Trophoblast cell (in vitro differentiated cells and primary cell): Measurements from ENCODE around the gene TBC1D16.

ENCODE experiments used
- DNase-seq, 2 donors: peaks; one replicate each; pipeline ENCODE4 v3.0.0-alpha.2; 2016
- H2AFZ ChIP-seq: 2 replicates; pipeline ENCODE4 v1.6.1; 2013; ENCODE audit warnings: low read length, moderate library complexity, mild to moderate bottlenecking; ENCODE audit not compliant: insufficient read depth, poor library complexity
- H2AK5ac ChIP-seq: 2 replicates; pipeline ENCODE4 v1.6.1; 2013; ENCODE audit warnings: mild to moderate bottlenecking, low read length
- H2BK120ac ChIP-seq: 2 replicates; pipeline ENCODE4 v1.6.1; 2013; ENCODE audit warnings: low read length, mild to moderate bottlenecking, moderate library complexity; ENCODE audit not compliant: insufficient read depth, poor library complexity
- H2BK12ac ChIP-seq: 2 replicates; pipeline ENCODE4 v1.6.1; 2013; ENCODE audit warnings: mild to moderate bottlenecking, low read length, moderate library complexity
- H2BK5ac ChIP-seq: 2 replicates; pipeline ENCODE4 v1.6.1; 2013; ENCODE audit warnings: low read length, low read depth, moderate library complexity, mild to moderate bottlenecking; ENCODE audit not compliant: poor library complexity
- H3K14ac ChIP-seq: 2 replicates; pipeline ENCODE4 v1.6.1; 2013; ENCODE audit warnings: mild to moderate bottlenecking, low read length
- H3K18ac ChIP-seq: 2 replicates; pipeline ENCODE4 v1.6.1; 2013; ENCODE audit warnings: mild to moderate bottlenecking, low read length
- H3K23ac ChIP-seq: 2 replicates; pipeline ENCODE4 v1.6.1; 2013; ENCODE audit warnings: low read length
- H3K27ac ChIP-seq: 2 replicates; pipeline ENCODE4 v1.5.1; 2013; ENCODE audit warnings: low read depth, mild to moderate bottlenecking, inconsistent platforms, low read length, moderate library complexity
- H3K27me3 ChIP-seq: 2 replicates; pipeline ENCODE4 v1.6.1; 2013; ENCODE audit warnings: inconsistent platforms, mild to moderate bottlenecking, low read length, moderate library complexity; ENCODE audit not compliant: insufficient read depth
- H3K36me3 ChIP-seq, 2 experiments: 1 replicate in 1 of 2; 2 replicates in 1 of 2; pipeline ENCODE4 v1.6.1; 2013; ENCODE audit warnings: low read length in 2 of 2, mild to moderate bottlenecking in 2 of 2, moderate library complexity in 1 of 2; ENCODE audit not compliant: insufficient read depth in 2 of 2, control insufficient read depth in 1 of 2
- H3K4ac ChIP-seq: 2 replicates; pipeline ENCODE4 v1.6.1; 2013; ENCODE audit warnings: low read depth, mild to moderate bottlenecking, low read length, moderate library complexity
- H3K4me1 ChIP-seq, 2 experiments: 1 replicate in 1 of 2; 2 replicates in 1 of 2; pipeline ENCODE4 v1.6.1; 2013; ENCODE audit warnings: low read length in 2 of 2, mild to moderate bottlenecking in 2 of 2, moderate library complexity in 1 of 2; ENCODE audit not compliant: insufficient read depth in 2 of 2, control insufficient read depth in 1 of 2
- H3K4me2 ChIP-seq: 2 replicates; pipeline ENCODE4 v1.6.1; 2013; ENCODE audit warnings: inconsistent platforms, mild to moderate bottlenecking, low read length, moderate library complexity
- H3K4me3 ChIP-seq: 2 replicates; pipeline ENCODE4 v1.5.1; 2013; ENCODE audit warnings: mild to moderate bottlenecking, low read depth, low read length, inconsistent platforms
- H3K79me1 ChIP-seq: one replicate; pipeline ENCODE4 v1.6.1; 2013; ENCODE audit warnings: low read length
- H3K79me2 ChIP-seq: 2 replicates; pipeline ENCODE4 v1.6.1; 2013; ENCODE audit warnings: low read length, mild to moderate bottlenecking; ENCODE audit not compliant: control insufficient read depth, insufficient read depth, poor library complexity
- H3K9ac ChIP-seq: 2 replicates; pipeline ENCODE4 v1.6.1; 2013; ENCODE audit warnings: mild to moderate bottlenecking, low read length
- H3K9me3 ChIP-seq: 2 replicates; pipeline ENCODE4 v1.6.1; 2013; ENCODE audit warnings: low read depth, mild to moderate bottlenecking, control low read depth, inconsistent platforms, low read length; ENCODE audit not compliant: insufficient read depth
- H4K12ac ChIP-seq: 2 replicates; pipeline ENCODE4 v1.6.1; 2013; ENCODE audit warnings: low read depth, mild to moderate bottlenecking, low read length, moderate library complexity
- H4K8ac ChIP-seq: 2 replicates; pipeline ENCODE4 v1.6.1; 2013; ENCODE audit warnings: low read depth, mild to moderate bottlenecking, low read length, moderate library complexity
- H4K91ac ChIP-seq: one replicate; pipeline ENCODE4 v1.6.1; 2013; ENCODE audit warnings: low read depth, mild to moderate bottlenecking, low read length, moderate library complexity
- WGBS: extraction: QIAGEN DNeasy Blood & Tissue Kit; methylation state at CpG from one replicate; pipeline ENCODE4 v1.1.7; 2013; ENCODE audit warnings: missing lambda C conversion rate; ENCODE audit not compliant: insufficient read length, insufficient coverage; ENCODE audit errors: extremely low coverage; 5-methylcytosine and 5-hydroxymethylcytosine counted together

The TBC1D16 gene

DNA sequence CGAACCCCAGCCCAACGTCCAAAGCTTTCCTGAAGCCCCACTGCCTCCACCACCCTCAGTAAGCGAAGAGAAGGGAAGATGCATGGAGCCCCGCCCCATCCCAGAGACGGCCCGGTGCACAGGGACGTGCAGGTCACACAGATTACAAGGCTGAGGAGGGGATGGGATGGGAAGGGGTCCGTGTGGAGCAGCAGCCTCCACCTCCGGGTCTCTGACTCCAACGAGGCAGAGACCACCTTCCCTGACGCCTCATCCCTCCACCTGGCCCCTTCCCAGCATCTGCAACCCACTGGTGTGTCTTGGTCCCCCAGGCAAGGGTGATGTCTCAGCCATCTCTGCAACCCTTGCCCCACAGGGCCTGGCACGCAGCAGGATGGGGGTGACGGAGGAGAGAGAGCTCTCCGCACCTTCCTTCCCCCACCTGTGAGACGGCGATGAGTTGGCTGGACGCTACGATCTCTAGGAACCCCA is 58.5 kb downstream of the TBC1D16 start:
- H3K4me3 ChIP-seq = no peak overlapping the region
- H3K9me3 ChIP-seq = peaks cover 2% of the 10 kb centered on the region
- no peaks in the 10 kb centered on the region for H3K79me2 ChIP-seq
- H3K4me2 ChIP-seq = no peak overlapping the region
- no peak overlapping the region for H2BK5ac ChIP-seq
- no peak overlapping the region for H3K27ac ChIP-seq
- no peaks in the 10 kb centered on the region for H3K27me3 ChIP-seq
- no peak overlapping the region for H2AK5ac ChIP-seq
- H3K79me1 ChIP-seq = no peaks in the 10 kb centered on the region
- no peak overlapping the region for H3K23ac ChIP-seq
- H3K9ac ChIP-seq = no peak overlapping the region
- no peak overlapping the region for H2BK12ac ChIP-seq
- H4K12ac ChIP-seq = no peak overlapping the region
- H3K14ac ChIP-seq = no peak overlapping the region
- no peak overlapping the region for H2AFZ ChIP-seq
- WGBS = no CpG with 5 or more reads among the region's 18 CpGs
- H2BK120ac ChIP-seq = no peak overlapping the region
- H3K4ac ChIP-seq = no peak overlapping the region
- DNase-seq = no peak
- H3K4me1 ChIP-seq = peaks cover 0 to 3% of the 10 kb centered on the region in 2 experiments
- H4K91ac ChIP-seq = no peak overlapping the region
- H3K36me3 ChIP-seq = peaks cover 9 to 12% of the 10 kb centered on the region in 2 experiments
- H4K8ac ChIP-seq = no peak overlapping the region
- no peak overlapping the region for H3K18ac ChIP-seq

DNA sequence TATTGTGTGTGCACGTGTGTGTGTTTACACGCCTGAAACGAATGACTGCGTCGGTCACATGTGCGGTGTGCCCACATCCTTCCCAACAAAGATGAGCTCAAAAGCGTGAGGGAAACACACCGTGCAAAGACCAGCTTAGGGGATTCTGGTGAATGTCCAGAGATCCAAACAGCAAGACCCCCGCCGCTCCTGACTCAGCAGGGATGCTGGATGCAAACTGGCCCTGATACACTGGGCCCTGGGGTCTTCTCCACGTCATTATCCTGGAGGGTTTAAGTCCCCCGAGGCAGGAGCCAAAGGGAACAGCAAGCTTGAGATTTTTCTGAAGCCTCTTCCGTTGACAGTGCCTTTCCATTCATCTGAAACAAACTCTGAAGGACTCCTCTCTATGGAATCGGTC is 59.2 kb downstream of the TBC1D16 start:
- Histone ChIP-seq H3K27ac (no peak overlapping the region), H3K27me3 (no peaks in the 10 kb centered on the region), H3K18ac (no peak overlapping the region), H3K4me1 (peaks cover 0 to 3% of the 10 kb centered on the region in 2 experiments), H3K9me3 (peaks cover 2% of the 10 kb centered on the region), H4K91ac (no peak overlapping the region), H4K8ac (no peak overlapping the region), H2AK5ac (no peak overlapping the region), H3K4ac (no peak overlapping the region), H3K79me1 (no peaks in the 10 kb centered on the region), H3K79me2 (no peaks in the 10 kb centered on the region), H3K14ac (no peak overlapping the region), H2BK5ac (no peak overlapping the region), H2BK12ac (no peak overlapping the region), H4K12ac (no peak overlapping the region), H3K36me3 (peaks cover 13 to 16% of the 10 kb centered on the region in 2 experiments), H3K4me2 (no peak overlapping the region), H3K4me3 (no peak overlapping the region), H3K9ac (no peak overlapping the region), H2AFZ (no peak overlapping the region), H3K23ac (no peak overlapping the region), H2BK120ac (no peak overlapping the region)
- DNase-seq = no peak
- no CpG with 5 or more reads among the region's 14 CpGs for WGBS

DNA sequence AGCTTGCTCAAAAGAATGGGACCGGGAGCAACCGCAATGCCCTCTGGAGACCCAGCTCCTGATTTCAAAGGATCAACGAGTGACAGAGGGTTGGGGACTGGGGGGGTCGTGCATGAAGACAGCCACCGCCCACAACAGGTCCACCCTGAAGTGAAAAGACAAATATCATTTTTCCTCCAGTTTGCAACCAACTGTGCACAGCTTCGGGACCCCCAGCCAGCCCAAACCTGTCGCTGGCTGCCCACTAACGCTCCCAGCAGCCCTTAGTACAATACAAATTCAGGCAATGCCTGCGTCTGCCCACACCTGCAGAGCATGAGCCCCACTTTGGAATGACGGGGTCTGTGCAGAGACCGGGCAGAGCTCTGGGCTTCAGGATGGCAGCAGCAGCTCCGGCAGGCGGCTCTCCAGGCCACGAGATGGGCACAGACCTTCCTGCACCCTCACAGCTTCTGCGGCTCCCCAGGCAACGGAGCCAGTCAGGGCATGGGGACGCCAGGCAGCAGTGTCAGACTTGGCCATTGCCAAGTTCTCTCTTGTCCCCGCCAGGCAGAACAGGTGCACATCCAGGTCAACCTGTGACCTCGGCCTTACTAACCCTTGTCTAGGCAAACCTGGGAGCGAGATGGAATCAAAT is 60.1 kb downstream of the TBC1D16 start:
- no peak overlapping the region for H2AK5ac ChIP-seq
- no peaks in the 10 kb centered on the region for H3K79me1 ChIP-seq
- no peak overlapping the region for H2BK5ac ChIP-seq
- no peak overlapping the region for H3K9ac ChIP-seq
- H3K23ac ChIP-seq = no peak overlapping the region
- no peaks in the 10 kb centered on the region for H3K79me2 ChIP-seq
- H3K4ac ChIP-seq = no peak overlapping the region
- H3K18ac ChIP-seq = no peak overlapping the region
- no peak for DNase-seq
- H4K8ac ChIP-seq = no peak overlapping the region
- H3K14ac ChIP-seq = no peak overlapping the region
- no peak overlapping the region for H3K4me3 ChIP-seq
- H2BK12ac ChIP-seq = no peak overlapping the region
- peaks cover 15 to 16% of the 10 kb centered on the region in 2 experiments for H3K36me3 ChIP-seq
- H3K4me2 ChIP-seq = no peak overlapping the region
- no peaks in the 10 kb centered on the region for H3K9me3 ChIP-seq
- H2BK120ac ChIP-seq = no peak overlapping the region
- no peak overlapping the region for H3K27ac ChIP-seq
- H3K4me1 ChIP-seq = peaks cover 0 to 3% of the 10 kb centered on the region in 2 experiments
- no peak overlapping the region for H4K91ac ChIP-seq
- no peak overlapping the region for H2AFZ ChIP-seq
- no peak overlapping the region for H4K12ac ChIP-seq
- WGBS = no CpG with 5 or more reads among the region's 20 CpGs
- no peaks in the 10 kb centered on the region for H3K27me3 ChIP-seq

DNA sequence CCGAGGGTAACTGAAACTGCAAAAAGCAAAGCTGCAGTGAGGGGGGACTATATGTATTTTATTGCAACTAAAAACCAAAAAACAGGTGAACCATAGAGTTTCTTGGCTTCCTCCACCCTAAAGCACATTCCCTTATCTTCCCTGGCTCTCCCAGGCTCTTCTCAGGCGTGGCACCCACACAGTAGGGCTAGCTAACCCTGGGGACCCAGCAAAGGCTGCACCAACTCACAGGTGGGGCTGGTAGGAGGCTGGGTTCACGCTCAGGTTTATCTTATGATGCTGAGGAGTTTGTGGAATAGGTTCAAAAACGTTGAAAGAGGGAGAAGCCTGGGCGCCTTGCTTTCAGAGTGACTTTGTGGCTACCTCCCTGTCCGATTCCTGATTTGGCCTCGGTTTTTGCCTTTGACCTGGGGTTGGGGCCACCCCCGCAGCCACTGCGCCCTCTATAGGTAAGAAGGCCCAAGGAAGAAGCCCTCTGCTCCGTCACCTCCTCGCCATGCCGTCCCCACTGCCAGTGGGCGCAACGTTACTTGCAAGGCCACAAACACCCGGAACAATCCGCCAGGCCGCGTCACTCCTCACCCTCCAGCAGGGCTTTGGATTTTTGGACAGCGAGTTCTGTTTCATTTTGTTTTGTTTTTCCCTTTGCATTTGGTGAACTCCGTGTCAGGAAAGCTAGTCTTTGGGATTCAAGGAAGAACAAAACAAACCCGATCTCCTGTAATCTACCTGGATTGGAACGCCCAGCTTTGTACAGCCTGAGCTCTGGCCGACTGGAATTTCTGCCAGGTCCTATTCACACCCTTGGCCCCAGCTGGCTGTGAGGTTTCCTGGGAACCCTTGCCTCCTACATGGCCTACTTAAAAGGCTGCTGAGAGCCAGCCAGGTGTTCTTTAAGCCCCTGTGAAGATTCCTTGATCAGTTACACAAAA is 60.8 kb downstream of the TBC1D16 start:
- Histone ChIP-seq H3K18ac (no peak overlapping the region), H3K9ac (no peak overlapping the region)

More for the DNA sequence above, 60.8 kb downstream of the TBC1D16 start:
- H3K4me1 ChIP-seq = peaks cover 0 to 2% of the 10 kb centered on the region in 2 experiments
- no peaks in the 10 kb centered on the region for H3K27me3 ChIP-seq
- no peak overlapping the region for H2AK5ac ChIP-seq
- no peaks in the 10 kb centered on the region for H3K9me3 ChIP-seq
- H4K8ac ChIP-seq = no peak overlapping the region
- H3K4me2 ChIP-seq = no peak overlapping the region
- H3K14ac ChIP-seq = no peak overlapping the region
- no peak overlapping the region for H2BK12ac ChIP-seq
- H3K4me3 ChIP-seq = no peak overlapping the region
- no peak overlapping the region for H2AFZ ChIP-seq
- no peak overlapping the region for H3K23ac ChIP-seq
- no peak overlapping the region for H4K91ac ChIP-seq
- H3K36me3 ChIP-seq = peaks cover 15 to 16% of the 10 kb centered on the region in 2 experiments
- H3K79me1 ChIP-seq = no peaks in the 10 kb centered on the region
- no peak overlapping the region for H4K12ac ChIP-seq
- no peaks in the 10 kb centered on the region for H3K79me2 ChIP-seq
- H2BK120ac ChIP-seq = no peak overlapping the region
- H2BK5ac ChIP-seq = no peak overlapping the region
- H3K27ac ChIP-seq = no peak overlapping the region
- no CpG with 5 or more reads among the region's 23 CpGs for WGBS
- DNase-seq = peak in 1 of 2 donors; percentile 17
- H3K4ac ChIP-seq = no peak overlapping the region
